ENCODE results near the gene PTEN. TPM values are rescaled to one million over a fixed set of nuclear protein-coding genes. Genes with fewer than 3 reads are reported as not detected.

The PTEN gene
- total RNA-seq, 4 donors from 2014 or later, result 27.9 to 131 (median 68.1) TPM

- WGBS, 2 donors, result 75 to 83% methylated on average over 2 of the region's 2 CpGs
- intact Hi-C loops (cut with DNase I), result no loop called here
- H3K4me1 ChIP-seq, result no peaks in the 10 kb centered on the region
- H3K9me3 ChIP-seq, result no peaks in the 10 kb centered on the region
- H3K36me3 ChIP-seq, result no peaks in the 10 kb centered on the region
- no peak overlapping the region for H3K4me3 ChIP-seq
- TF ChIP-seq POLR2A (IDR thresholded peaks at IDR 0.05) (no peak), CTCF (IDR thresholded peaks at IDR 0.05) (no peak)
- no peak overlapping the region for H3K27ac ChIP-seq
- DNase-seq, result no peak
- no peaks in the 10 kb centered on the region for H3K27me3 ChIP-seq
These were observed 123.8 kb downstream of the PTEN start for GRCh38 chr10:87987206-87987605.

GRCh38 chr10:87991946-87992345 lies 128.5 kb downstream of the PTEN start:
- intact Hi-C loops (cut with DNase I), result no loop called here
- H3K27ac ChIP-seq, result no peak overlapping the region
- DNase-seq, result no peak
- H3K9me3 ChIP-seq, result no peaks in the 10 kb centered on the region
- H3K36me3 ChIP-seq, result no peaks in the 10 kb centered on the region
- TF ChIP-seq CTCF (IDR thresholded peaks at IDR 0.05) (no peak), POLR2A (IDR thresholded peaks at IDR 0.05) (no peak)
- H3K4me3 ChIP-seq, result no peak overlapping the region
- no peaks in the 10 kb centered on the region for H3K27me3 ChIP-seq
- 90 to 92% methylated on average over 5 of the region's 5 CpGs for WGBS, 2 donors
- H3K4me1 ChIP-seq, result no peaks in the 10 kb centered on the region

- Histone ChIP-seq H3K4me1 (no peaks in the 10 kb centered on the region), H3K27me3 (no peaks in the 10 kb centered on the region), H3K9me3 (no peaks in the 10 kb centered on the region), H3K36me3 (no peaks in the 10 kb centered on the region), H3K4me3 (no peak overlapping the region), H3K27ac (no peak overlapping the region)
- intact Hi-C loops (cut with DNase I), result no loop called here
- no peak for DNase-seq
- TF ChIP-seq POLR2A (IDR thresholded peaks at IDR 0.05) (no peak), CTCF (IDR thresholded peaks at IDR 0.05) (no peak)
- WGBS, 2 donors, result 44 to 52% methylated on average over 1 of the region's 1 CpG
These were observed 141.0 kb downstream of the PTEN start for GRCh38 chr10:88004451-88004850.

- no peak for DNase-seq
- TF ChIP-seq POLR2A (IDR thresholded peaks at IDR 0.05), result no peak
- TF ChIP-seq CTCF (IDR thresholded peaks at IDR 0.05), result no peak
- Histone ChIP-seq H3K27ac (no peak overlapping the region), H3K36me3 (no peaks in the 10 kb centered on the region), H3K4me3 (no peak overlapping the region), H3K4me1 (no peaks in the 10 kb centered on the region), H3K27me3 (no peaks in the 10 kb centered on the region), H3K9me3 (no peaks in the 10 kb centered on the region)
- intact Hi-C loops (cut with DNase I), result no loop called here
- 95 to 97% methylated on average over 6 of the region's 6 CpGs for WGBS, 2 donors
These were observed 142.8 kb downstream of the PTEN start for GRCh38 chr10:88006261-88006660.

GRCh38 chr10:88008866-88009470 lies 145.5 kb downstream of the PTEN start:
- Histone ChIP-seq H3K27me3 (no peaks in the 10 kb centered on the region), H3K4me3 (no peak overlapping the region), H3K4me1 (no peaks in the 10 kb centered on the region), H3K9me3 (no peaks in the 10 kb centered on the region), H3K36me3 (no peaks in the 10 kb centered on the region), H3K27ac (no peak overlapping the region)
- intact Hi-C loops (cut with DNase I), result no loop called here
- DNase-seq, result no peak
- no peak for TF ChIP-seq POLR2A (IDR thresholded peaks at IDR 0.05)
- TF ChIP-seq CTCF (IDR thresholded peaks at IDR 0.05), result no peak
- 71 to 100% methylated on average over 1 of the region's 1 CpG for WGBS, 2 donors

Data from esophagus squamous epithelium (tissue), 5 donors.